ENCODE results near the gene CPNE4. TPM values are rescaled to one million over a fixed set of nuclear protein-coding genes. Genes with fewer than 3 reads are reported as not detected.

The CPNE4 gene
- total RNA-seq, 1 donor from 2014 or later: 0.41 TPM

GRCh38 chr3:131699001-131699400 is 335.8 kb downstream of the CPNE4 start:
- no peak for TF ChIP-seq CTCF (IDR thresholded peaks at IDR 0.05; ENCODE audit: unreplicated experiment)
- no peaks in the 10 kb centered on the region for H3K4me1 Mint-ChIP-seq (ENCODE audit: unreplicated experiment)
- no peaks in the 10 kb centered on the region for H3K9me3 Mint-ChIP-seq (ENCODE audit: unreplicated experiment)
- no peak overlapping the region for H3K27ac Mint-ChIP-seq (ENCODE audit: unreplicated experiment)
- no peaks in the 10 kb centered on the region for H3K27me3 Mint-ChIP-seq (ENCODE audit: unreplicated experiment)
- DNase-seq (ENCODE audit: low spot score): no peak
- H3K4me3 Mint-ChIP-seq (ENCODE audit: unreplicated experiment): no peak overlapping the region
- no peaks in the 10 kb centered on the region for H3K36me3 Mint-ChIP-seq (ENCODE audit: low read depth, unreplicated experiment)

- no peaks in the 10 kb centered on the region for H3K36me3 Mint-ChIP-seq (ENCODE audit: low read depth, unreplicated experiment)
- no peak for DNase-seq (ENCODE audit: low spot score)
- no peak for TF ChIP-seq CTCF (IDR thresholded peaks at IDR 0.05; ENCODE audit: unreplicated experiment)
- H3K9me3 Mint-ChIP-seq (ENCODE audit: unreplicated experiment): no peaks in the 10 kb centered on the region
- H3K27me3 Mint-ChIP-seq (ENCODE audit: unreplicated experiment): no peaks in the 10 kb centered on the region
- no peaks in the 10 kb centered on the region for H3K4me1 Mint-ChIP-seq (ENCODE audit: unreplicated experiment)
- no peak overlapping the region for H3K4me3 Mint-ChIP-seq (ENCODE audit: unreplicated experiment)
- H3K27ac Mint-ChIP-seq (ENCODE audit: unreplicated experiment): no peak overlapping the region
These were observed 340.4 kb downstream of the CPNE4 start for GRCh38 chr3:131694376-131694775.

- no peaks in the 10 kb centered on the region for H3K36me3 Mint-ChIP-seq (ENCODE audit: low read depth, unreplicated experiment)
- no peak for TF ChIP-seq CTCF (IDR thresholded peaks at IDR 0.05; ENCODE audit: unreplicated experiment)
These were observed 342.5 kb downstream of the CPNE4 start for GRCh38 chr3:131692356-131692755.

GRCh38 chr3:131690800-131691199 is 344.0 kb downstream of the CPNE4 start:
- Mint-ChIP-seq H3K27me3 (ENCODE audit: unreplicated experiment) (no peaks in the 10 kb centered on the region), H3K4me1 (ENCODE audit: unreplicated experiment) (no peaks in the 10 kb centered on the region), H3K27ac (ENCODE audit: unreplicated experiment) (no peak overlapping the region), H3K36me3 (ENCODE audit: low read depth, unreplicated experiment) (no peaks in the 10 kb centered on the region), H3K4me3 (ENCODE audit: unreplicated experiment) (no peak overlapping the region), H3K9me3 (ENCODE audit: unreplicated experiment) (no peaks in the 10 kb centered on the region)
- TF ChIP-seq CTCF (IDR thresholded peaks at IDR 0.05; ENCODE audit: unreplicated experiment): no peak
- DNase-seq (ENCODE audit: low spot score): no peak

More at GRCh38 chr3:131692356-131692755, 342.5 kb downstream of the CPNE4 start:
- Mint-ChIP-seq H3K4me1 (ENCODE audit: unreplicated experiment) (no peaks in the 10 kb centered on the region), H3K27ac (ENCODE audit: unreplicated experiment) (no peak overlapping the region), H3K4me3 (ENCODE audit: unreplicated experiment) (no peak overlapping the region), H3K9me3 (ENCODE audit: unreplicated experiment) (no peaks in the 10 kb centered on the region), H3K27me3 (ENCODE audit: unreplicated experiment) (no peaks in the 10 kb centered on the region)
- DNase-seq (ENCODE audit: low spot score): no peak

GRCh38 chr3:131688370-131688769 is 346.4 kb downstream of the CPNE4 start:
- DNase-seq (ENCODE audit: low spot score): no peak
- H3K4me3 Mint-ChIP-seq (ENCODE audit: unreplicated experiment): no peak overlapping the region
- H3K9me3 Mint-ChIP-seq (ENCODE audit: unreplicated experiment): no peaks in the 10 kb centered on the region
- no peak for TF ChIP-seq CTCF (IDR thresholded peaks at IDR 0.05; ENCODE audit: unreplicated experiment)
- H3K4me1 Mint-ChIP-seq (ENCODE audit: unreplicated experiment): no peaks in the 10 kb centered on the region
- no peaks in the 10 kb centered on the region for H3K27me3 Mint-ChIP-seq (ENCODE audit: unreplicated experiment)
- no peak overlapping the region for H3K27ac Mint-ChIP-seq (ENCODE audit: unreplicated experiment)
- H3K36me3 Mint-ChIP-seq (ENCODE audit: low read depth, unreplicated experiment): no peaks in the 10 kb centered on the region

All from endothelial cell (in vitro differentiated cells).